ENCODE measurements around the gene DNAJC6. TPM values are rescaled to one million over a fixed set of nuclear protein-coding genes. Genes with fewer than 3 reads are reported as not detected.
"Not testable (repeated sequence)": the region's sequence is repeated elsewhere in the genome, so short reads cannot be mapped to it uniquely, and the experiment has no call there.

The DNAJC6 gene
- polyA plus RNA-seq, 1 experiment: 0.09 TPM

DNA sequence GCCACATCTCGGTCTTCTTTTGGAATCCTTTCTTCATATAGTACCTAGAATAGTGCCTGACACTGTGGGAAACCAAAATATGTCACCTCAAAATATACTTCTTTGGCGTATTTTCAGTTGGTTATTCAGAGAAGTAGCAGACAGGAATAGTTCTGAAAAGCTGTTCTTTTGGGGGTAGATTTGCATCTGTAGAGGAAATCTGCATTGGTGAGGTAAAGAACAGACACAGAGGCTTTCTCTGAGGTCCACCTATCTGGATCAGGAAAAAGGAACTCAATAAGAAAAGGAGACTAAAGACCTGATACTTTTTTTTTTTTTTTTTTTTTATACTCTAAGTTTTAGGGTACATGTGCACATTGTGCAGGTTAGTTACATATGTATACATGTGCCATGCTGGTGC lies 134.3 kb downstream of the DNAJC6 start:
- Histone ChIP-seq H3K4me3 (ENCODE audit: low read depth, low read length) (no peak overlapping the region), H3K27ac (ENCODE audit: low read depth, low read length) (no peak overlapping the region), H3K27me3 (ENCODE audit: control insufficient read depth, insufficient read depth, low read length) (no peaks in the 10 kb centered on the region), H3K9me3 (ENCODE audit: control insufficient read depth, insufficient read depth, low read length) (no peaks in the 10 kb centered on the region)
- TF ChIP-seq, protein P1, sequence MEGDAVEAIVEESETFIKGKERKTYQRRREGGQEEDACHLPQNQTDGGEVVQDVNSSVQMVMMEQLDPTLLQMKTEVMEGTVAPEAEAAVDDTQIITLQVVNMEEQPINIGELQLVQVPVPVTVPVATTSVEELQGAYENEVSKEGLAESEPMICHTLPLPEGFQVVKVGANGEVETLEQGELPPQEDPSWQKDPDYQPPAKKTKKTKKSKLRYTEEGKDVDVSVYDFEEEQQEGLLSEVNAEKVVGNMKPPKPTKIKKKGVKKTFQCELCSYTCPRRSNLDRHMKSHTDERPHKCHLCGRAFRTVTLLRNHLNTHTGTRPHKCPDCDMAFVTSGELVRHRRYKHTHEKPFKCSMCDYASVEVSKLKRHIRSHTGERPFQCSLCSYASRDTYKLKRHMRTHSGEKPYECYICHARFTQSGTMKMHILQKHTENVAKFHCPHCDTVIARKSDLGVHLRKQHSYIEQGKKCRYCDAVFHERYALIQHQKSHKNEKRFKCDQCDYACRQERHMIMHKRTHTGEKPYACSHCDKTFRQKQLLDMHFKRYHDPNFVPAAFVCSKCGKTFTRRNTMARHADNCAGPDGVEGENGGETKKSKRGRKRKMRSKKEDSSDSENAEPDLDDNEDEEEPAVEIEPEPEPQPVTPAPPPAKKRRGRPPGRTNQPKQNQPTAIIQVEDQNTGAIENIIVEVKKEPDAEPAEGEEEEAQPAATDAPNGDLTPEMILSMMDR (IDR thresholded peaks at IDR 0.05; ENCODE audit: low read depth, low read length): no peak
- CTCF ChIA-PET: no interaction called here
- POLR2A ChIA-PET: no interaction called here
- no peak for DNase-seq (ENCODE audit: low read depth, low spot score)

DNA sequence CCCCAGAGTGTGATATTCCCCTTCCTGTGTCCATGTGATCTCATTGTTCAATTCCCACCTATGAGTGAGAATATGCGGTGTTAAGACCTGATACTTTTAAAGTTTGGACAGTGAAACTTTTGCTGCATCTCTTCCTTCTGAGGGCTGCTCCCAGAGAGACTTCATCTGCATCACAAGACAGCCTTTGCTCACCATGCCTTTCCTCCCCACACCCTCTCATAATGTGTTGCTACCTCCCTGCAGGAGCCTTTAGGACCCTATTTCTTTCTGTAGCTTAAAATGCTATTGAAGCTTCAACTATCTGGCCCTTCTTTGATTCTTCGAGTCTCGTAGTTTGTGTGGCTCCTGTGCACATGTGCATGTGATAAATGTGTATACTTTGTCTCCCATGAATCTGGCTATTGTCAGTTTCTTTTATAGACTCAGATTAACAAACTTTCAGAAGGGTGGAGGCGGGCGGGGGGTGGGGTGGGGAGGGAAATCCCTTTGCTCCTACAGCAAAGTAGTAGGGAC lies 134.8 kb downstream of the DNAJC6 start:
- H3K27me3 ChIP-seq (ENCODE audit: control insufficient read depth, insufficient read depth, low read length): no peaks in the 10 kb centered on the region
- no peak for DNase-seq (ENCODE audit: low read depth, low spot score)
- ChIA-PET CTCF (no interaction called here), POLR2A (no interaction called here)
- H3K4me3 ChIP-seq (ENCODE audit: low read depth, low read length): no peak overlapping the region
- TF ChIP-seq, protein P1 (IDR thresholded peaks at IDR 0.05; ENCODE audit: low read depth, low read length): no peak
- H3K9me3 ChIP-seq (ENCODE audit: control insufficient read depth, insufficient read depth, low read length): peaks cover under 1% of the 10 kb centered on the region; the same call in 1 of the 2 replicates
- no peak overlapping the region for H3K27ac ChIP-seq (ENCODE audit: low read depth, low read length)

DNA sequence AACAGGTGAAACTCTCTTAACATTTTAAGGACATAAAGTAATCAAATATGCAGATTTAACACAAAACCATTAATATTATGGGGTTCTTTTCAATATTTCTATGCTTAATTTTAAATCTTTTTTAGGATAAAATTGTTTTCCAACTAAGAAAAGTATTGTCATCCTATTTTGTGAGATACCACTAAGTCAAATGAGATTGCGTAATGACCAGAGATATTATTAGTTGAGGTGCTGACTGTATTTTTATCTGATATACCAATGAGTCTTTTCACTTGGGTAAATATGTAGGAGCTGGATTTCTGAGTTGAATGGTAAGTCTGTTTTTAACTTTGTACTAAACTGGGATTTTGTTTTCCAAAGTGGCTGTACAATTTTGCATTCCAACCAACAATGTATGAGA lies 136.5 kb downstream of the DNAJC6 start:
- no peak for DNase-seq (ENCODE audit: low read depth, low spot score)
- ChIA-PET POLR2A (no interaction called here), CTCF (no interaction called here)
- Histone ChIP-seq H3K27ac (ENCODE audit: low read depth, low read length) (no peak overlapping the region), H3K9me3 (ENCODE audit: control insufficient read depth, insufficient read depth, low read length) (peaks cover 4% of the 10 kb centered on the region; the same call in 1 of the 2 replicates), H3K27me3 (ENCODE audit: control insufficient read depth, insufficient read depth, low read length) (no peaks in the 10 kb centered on the region), H3K4me3 (ENCODE audit: low read depth, low read length) (no peak overlapping the region)
- TF ChIP-seq, protein P1 (IDR thresholded peaks at IDR 0.05; ENCODE audit: low read depth, low read length): no peak

DNA sequence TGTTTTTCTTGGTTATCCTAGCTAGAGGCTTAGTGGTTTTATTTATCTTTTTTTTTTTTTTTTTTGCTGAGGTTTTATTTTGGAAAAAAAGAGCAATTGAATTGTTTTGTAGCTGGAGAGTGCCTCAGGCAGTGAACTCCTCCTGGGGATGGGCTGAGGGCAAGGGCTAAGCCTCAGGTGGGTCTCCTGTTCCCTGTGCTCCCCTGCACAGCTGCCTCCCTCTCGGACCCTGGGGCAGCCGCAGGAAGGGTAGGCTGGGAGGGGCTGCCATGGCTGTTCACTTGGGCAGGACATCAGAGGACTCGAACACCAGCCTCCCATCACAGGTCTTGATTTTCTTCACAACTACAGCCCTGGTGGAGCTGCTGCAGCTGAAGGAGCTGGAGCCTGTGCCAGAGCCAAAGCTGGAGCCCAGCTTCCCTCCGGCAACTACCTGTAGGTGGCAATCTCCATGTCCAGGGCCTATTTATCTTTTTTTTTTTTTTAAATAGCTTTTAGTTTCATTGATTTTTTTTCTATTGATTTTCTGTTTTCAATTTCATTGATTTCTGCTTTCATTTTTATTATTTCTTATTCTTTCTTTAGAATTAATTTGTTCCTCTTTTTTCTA lies 140.0 kb downstream of the DNAJC6 start:
- TF ChIP-seq, protein P1 (IDR thresholded peaks at IDR 0.05; ENCODE audit: low read depth, low read length): no peak
- no peak for DNase-seq (ENCODE audit: low read depth, low spot score)
- CTCF ChIA-PET: interaction anchor here (0.6 to 1.3 kb wide), 4 partner anchors 8 to 89 kb away, joined by 3 to 7 read pairs (median 6); no protein-coding TSS in a partner anchor
- POLR2A ChIA-PET: interaction anchor here (0.6 to 0.7 kb wide), 2 partner anchors 155 to 564 kb away, joined by 6 to 7 read pairs; no protein-coding TSS in a partner anchor
- Histone ChIP-seq H3K27ac (ENCODE audit: low read depth, low read length) (no peak overlapping the region), H3K9me3 (ENCODE audit: control insufficient read depth, insufficient read depth, low read length) (peaks cover 4% of the 10 kb centered on the region; the same call in 1 of the 2 replicates), H3K27me3 (ENCODE audit: control insufficient read depth, insufficient read depth, low read length) (no peaks in the 10 kb centered on the region), H3K4me3 (ENCODE audit: low read depth, low read length) (no peak overlapping the region)

DNA sequence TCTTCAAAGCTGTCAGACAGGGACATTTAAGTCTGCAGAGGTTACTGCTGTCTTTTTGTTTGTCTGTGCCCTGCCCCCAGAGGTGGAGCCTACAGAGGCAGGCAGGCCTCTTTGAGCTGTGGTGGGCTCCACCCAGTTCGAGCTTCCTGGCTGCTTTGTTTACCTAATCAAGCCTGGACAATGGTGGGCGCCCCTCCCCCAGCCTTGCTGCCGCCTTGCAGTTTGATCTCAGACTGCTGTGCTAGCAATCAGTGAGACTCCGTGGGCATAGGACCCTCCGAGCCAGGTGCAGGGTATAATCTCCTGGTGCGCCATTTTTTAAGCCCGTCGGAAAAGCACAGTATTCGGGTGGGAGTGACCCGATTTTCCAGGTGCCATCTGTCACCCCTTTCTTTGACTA lies 146.3 kb downstream of the DNAJC6 start:
- POLR2A ChIA-PET; DNase-seq (ENCODE audit: low read depth, low spot score); H3K4me3 ChIP-seq (ENCODE audit: low read depth, low read length); CTCF ChIA-PET; H3K9me3 ChIP-seq (ENCODE audit: control insufficient read depth, insufficient read depth, low read length); H3K27ac ChIP-seq (ENCODE audit: low read depth, low read length); H3K27me3 ChIP-seq (ENCODE audit: control insufficient read depth, insufficient read depth, low read length): not testable (repeated sequence)

Measured in AG04450 (cell line).